ENCODE data around the gene RNF213.

RNF213 gene

DNA sequence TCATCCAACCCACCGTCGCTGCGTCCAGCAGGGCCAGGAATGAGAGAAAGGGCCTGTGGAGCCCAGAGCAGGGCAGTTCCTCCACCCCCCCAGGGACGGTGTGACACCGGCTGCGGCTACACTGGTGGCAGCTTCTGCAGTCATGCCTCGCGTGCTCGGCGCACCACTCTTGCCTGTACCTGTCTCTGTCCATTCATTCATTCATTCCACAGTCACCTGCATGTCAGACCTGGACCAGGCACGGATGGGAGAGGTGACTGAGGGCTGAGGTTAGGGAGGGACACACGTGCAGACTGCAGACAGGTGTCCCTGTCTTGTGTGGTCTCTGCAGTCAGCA, 181.6 kb downstream of the RNF213 start:
- no peak for DNase-seq

- DNase-seq, result no peak
Observed at GRCh38 chr17:80442764-80443163, 182.1 kb downstream of the RNF213 start.

- no peak for DNase-seq
Observed at GRCh38 chr17:80443498-80443897, 182.8 kb downstream of the RNF213 start.

GRCh38 chr17:80443916-80444643, 183.4 kb downstream of the RNF213 start:
- DNase-seq, result no peak

DNA sequence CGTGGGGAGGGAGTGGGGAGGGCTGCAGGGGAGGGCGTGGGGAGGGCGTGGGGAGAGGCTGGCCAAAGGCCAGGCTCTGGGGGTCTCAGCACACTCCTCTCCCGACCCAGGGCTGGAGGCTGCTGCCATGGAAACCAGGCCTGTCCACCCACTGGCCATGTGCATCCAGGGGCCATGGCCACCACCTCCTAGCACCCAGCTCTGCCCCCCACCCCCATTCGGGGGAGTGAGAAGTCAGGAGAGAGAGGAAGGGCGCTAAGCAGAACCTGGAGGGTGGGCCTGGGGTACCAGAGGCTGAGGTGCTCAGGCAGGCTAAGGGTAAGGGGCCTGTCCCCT, 184.0 kb downstream of the RNF213 start:
- DNase-seq, result no peak

DNA sequence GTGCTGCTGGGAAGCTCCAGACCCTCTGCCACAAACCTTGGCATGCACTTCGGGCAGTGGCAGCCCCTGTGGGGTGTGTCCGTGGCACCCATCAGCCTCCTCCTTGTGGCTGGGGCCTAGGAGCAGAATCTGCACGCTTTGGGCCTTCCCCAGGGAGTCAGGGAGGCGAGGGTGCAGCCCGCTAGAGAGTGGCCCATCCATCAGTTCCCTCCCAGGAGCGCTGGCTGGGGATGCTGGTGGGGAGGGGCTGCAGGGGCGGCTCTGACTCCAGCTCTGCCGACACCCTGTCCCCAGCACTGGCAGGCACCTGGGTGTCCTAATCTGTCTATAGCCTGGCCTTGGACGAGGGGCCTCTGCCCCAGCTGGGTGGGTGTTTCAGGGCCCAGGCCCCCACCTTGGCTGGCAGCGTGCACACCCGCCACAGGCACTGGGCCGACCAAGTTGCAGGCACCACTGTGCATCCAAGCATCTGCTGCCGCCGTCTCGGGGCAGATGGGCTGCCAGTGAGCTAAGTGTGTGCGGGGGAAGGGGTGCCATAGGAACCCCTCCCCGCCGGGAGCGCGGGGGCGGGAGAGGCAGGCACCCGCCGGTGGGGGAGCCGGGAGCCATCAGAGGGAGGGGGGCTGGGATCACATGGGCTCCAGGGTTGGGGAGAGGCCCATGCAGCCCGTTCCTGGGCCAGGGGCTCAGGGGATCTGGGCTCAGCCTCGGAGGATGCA, 184.5 kb downstream of the RNF213 start:
- no peak for DNase-seq

DNA sequence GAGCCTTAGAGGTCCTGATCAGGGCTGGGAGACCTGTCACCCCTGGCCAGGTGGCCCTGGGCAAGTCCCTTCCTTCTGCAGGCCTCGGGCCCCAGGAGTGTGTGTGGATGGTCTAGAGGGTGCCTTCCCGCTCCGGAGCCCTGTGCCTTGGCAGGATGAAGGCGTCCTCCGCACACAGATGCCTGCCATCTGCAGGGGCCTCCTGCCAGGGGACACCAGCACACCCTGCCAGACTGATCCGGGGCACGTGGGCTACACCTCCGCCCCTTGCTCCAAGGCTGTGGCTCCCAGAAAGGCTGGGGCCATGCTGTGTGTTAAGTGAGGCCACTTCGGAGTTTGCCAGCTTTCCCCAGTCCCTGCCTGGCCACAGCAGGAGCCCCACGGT, 185.1 kb downstream of the RNF213 start:
- DNase-seq, result no peak

DNA sequence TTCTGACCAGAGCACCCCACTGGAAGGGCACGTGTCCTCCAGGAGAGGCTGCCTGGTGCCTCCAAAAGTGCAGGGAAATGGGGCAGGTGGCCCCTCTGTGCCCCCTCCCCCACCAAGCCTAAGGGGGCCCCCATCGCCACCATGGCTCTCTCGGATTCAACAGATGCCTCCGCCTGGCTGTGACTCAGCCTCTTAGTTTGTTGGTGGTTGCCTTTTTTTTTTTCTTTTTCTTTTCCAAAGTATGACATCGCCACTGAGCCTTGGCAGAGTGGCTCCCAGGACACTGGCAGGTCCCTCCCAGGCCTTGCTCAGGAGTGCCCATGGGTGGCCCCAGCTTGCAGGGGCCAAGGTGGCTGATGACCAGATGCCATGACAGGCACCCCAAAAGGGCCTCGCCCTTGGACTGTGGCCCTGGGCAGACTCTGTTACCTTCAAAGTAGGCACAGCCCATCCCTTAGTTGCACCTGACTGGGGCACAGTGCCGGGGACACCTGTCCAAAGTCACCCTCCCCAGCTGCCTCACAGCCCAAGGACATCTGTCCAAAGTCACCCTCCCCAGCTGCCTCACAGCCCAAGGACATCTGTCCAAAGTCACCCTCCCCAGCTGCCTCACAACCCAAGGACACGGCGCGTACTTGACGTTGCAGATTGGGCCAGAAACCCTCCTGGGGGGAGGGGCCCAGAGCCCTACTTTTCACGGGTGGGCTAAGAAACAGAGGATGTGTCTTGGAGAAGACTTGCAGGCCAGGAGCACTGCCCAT, 186.2 kb downstream of the RNF213 start:
- DNase-seq, result no peak

GRCh38 chr17:80447790-80448189, 187.1 kb downstream of the RNF213 start:
- no peak for DNase-seq

All from activated CD4-positive, CD25-positive, alpha-beta regulatory T cell (primary cell).